GM21390 (cell line): ENCODE data around the gene DTNB.
"Not testable (repeated sequence)": the region's sequence is repeated elsewhere in the genome, so short reads cannot be mapped to it uniquely, and the experiment has no call there.

Source experiments
- ATAC-seq: cut with Tn5 transposase; IDR thresholded peaks from one replicate; pipeline ENCODE4 v1.9.1; 2021; ENCODE audit not compliant: unreplicated experiment

DTNB gene

GRCh38 chr2:25673300-25674076 lies at the start of gene DTNB:
Gene DTNB, minus strand, starts transcription at chr2:25673577. Its CDS starts 20,917 bp downstream, at chr2:25652660.
- ATAC-seq, result peak; percentile 69

GRCh38 chr2:25722224-25722623 lies 48.8 kb upstream of the DTNB start:
- no peak for ATAC-seq

- no peak for ATAC-seq
Measured at GRCh38 chr2:25720575-25720974, 47.2 kb upstream of the DTNB start.

GRCh38 chr2:25714740-25715139 lies 41.4 kb upstream of the DTNB start:
- ATAC-seq, result no peak

- ATAC-seq, result no peak
Measured at GRCh38 chr2:25712455-25712854, 39.1 kb upstream of the DTNB start.

- no peak for ATAC-seq
Measured at GRCh38 chr2:25711675-25712354, 38.4 kb upstream of the DTNB start.

- ATAC-seq, result no peak
Measured at GRCh38 chr2:25710750-25711149, 37.4 kb upstream of the DTNB start.

GRCh38 chr2:25709349-25709748 lies 36.0 kb upstream of the DTNB start:
- no peak for ATAC-seq

- ATAC-seq, result no peak
Measured at GRCh38 chr2:25707927-25708590, 34.7 kb upstream of the DTNB start.

- not testable (repeated sequence) for ATAC-seq
Measured at GRCh38 chr2:25705575-25705974, 32.2 kb upstream of the DTNB start.

GRCh38 chr2:25701801-25702200 lies 28.4 kb upstream of the DTNB start:
- ATAC-seq, result no peak

- no peak for ATAC-seq
Measured at GRCh38 chr2:25700221-25700660, 26.9 kb upstream of the DTNB start.

GRCh38 chr2:25699216-25699615 lies 25.8 kb upstream of the DTNB start:
- no peak for ATAC-seq

GRCh38 chr2:25698752-25699151 lies 25.4 kb upstream of the DTNB start:
- ATAC-seq, result no peak

- no peak for ATAC-seq
Measured at GRCh38 chr2:25697559-25698341, 24.4 kb upstream of the DTNB start.

- ATAC-seq, result no peak
Measured at GRCh38 chr2:25692737-25693445, 19.5 kb upstream of the DTNB start.

- no peak for ATAC-seq
Measured at GRCh38 chr2:25692143-25692542, 18.8 kb upstream of the DTNB start.

GRCh38 chr2:25690058-25690457 lies 16.7 kb upstream of the DTNB start:
- no peak for ATAC-seq

GRCh38 chr2:25688236-25688635 lies 14.9 kb upstream of the DTNB start:
- no peak for ATAC-seq

GRCh38 chr2:25685741-25686140 lies 12.4 kb upstream of the DTNB start:
- no peak for ATAC-seq
